Embryonic facial prominence (tissue), 1 donor: Measurements from ENCODE around the gene MON2.

Source experiments
- DNase-seq: peaks from one replicate; pipeline ENCODE4 v3.0.0-alpha.2; 2016; ENCODE audit errors: extremely low spot score

MON2 gene

GRCh38 chr12:62605981-62606380 is 139.4 kb downstream of the MON2 start:
- no peak for DNase-seq

GRCh38 chr12:62606654-62607053 is 140.0 kb downstream of the MON2 start:
- no peak for DNase-seq

GRCh38 chr12:62613081-62613480 is 146.5 kb downstream of the MON2 start:
- no peak for DNase-seq

GRCh38 chr12:62618319-62618718 is 151.7 kb downstream of the MON2 start:
- no peak for DNase-seq

GRCh38 chr12:62618930-62619329 is 152.3 kb downstream of the MON2 start:
- DNase-seq: no peak

- no peak for DNase-seq
Measured at GRCh38 chr12:62621101-62621638, 154.5 kb downstream of the MON2 start.

- DNase-seq: no peak
Measured at GRCh38 chr12:62622177-62622576, 155.6 kb downstream of the MON2 start.

GRCh38 chr12:62625228-62625627 is 158.6 kb downstream of the MON2 start:
- DNase-seq: no peak

- no peak for DNase-seq
Measured at GRCh38 chr12:62627181-62627580, 160.6 kb downstream of the MON2 start.

GRCh38 chr12:62629413-62629812 is 162.8 kb downstream of the MON2 start:
- DNase-seq: no peak

- no peak for DNase-seq
Measured at GRCh38 chr12:62629971-62630739, 163.5 kb downstream of the MON2 start.

- DNase-seq: no peak
Measured at GRCh38 chr12:62631471-62632410, 165.1 kb downstream of the MON2 start.

GRCh38 chr12:62632411-62632918 is 165.8 kb downstream of the MON2 start:
- no peak for DNase-seq

GRCh38 chr12:62635649-62636048 is 169.0 kb downstream of the MON2 start:
- no peak for DNase-seq

GRCh38 chr12:62637679-62638078 is 171.1 kb downstream of the MON2 start:
- DNase-seq: no peak

- DNase-seq: no peak
Measured at GRCh38 chr12:62640910-62641448, 174.4 kb downstream of the MON2 start.

GRCh38 chr12:62642486-62642885 is 175.9 kb downstream of the MON2 start:
- DNase-seq: no peak

- DNase-seq: no peak
Measured at GRCh38 chr12:62643486-62643885, 176.9 kb downstream of the MON2 start.

GRCh38 chr12:62646566-62646965 is 179.9 kb downstream of the MON2 start:
- DNase-seq: no peak

- DNase-seq: no peak
Measured at GRCh38 chr12:62647586-62647985, 181.0 kb downstream of the MON2 start.

GRCh38 chr12:62649412-62650138 is 182.9 kb downstream of the MON2 start:
- no peak for DNase-seq
